Stimulated activated CD4-positive, alpha-beta T cell treated with anti-CD3 and anti-CD28 coated beads, Interleukin-4, amount 100 ng/mL, for 48 hours (primary cell): ENCODE data around the gene NOXRED1.

Experiments
- DNase-seq, 2 donors: peaks; one replicate each; pipeline ENCODE4 v3.0.0-alpha.2; 2020; ENCODE audit warnings: low read depth in 2 of 2

The NOXRED1 gene

GRCh38 chr14:77344377-77344996, 78.8 kb downstream of the NOXRED1 start:
- DNase-seq, result no peak
